HCT116 (cell line): ENCODE measurements around the gene TNKS1BP1. TPM values are rescaled to one million over a fixed set of nuclear protein-coding genes. Genes with fewer than 3 reads are reported as not detected.

Experiments
- ATAC-seq: fragments of 200-7000 bp; cut with Tn5 transposase; 2 replicates; pipeline ENCODE4 v1.9.1; 2020; ENCODE audit warnings: mild to moderate bottlenecking, moderate library complexity
- BruUV-seq: library from RNA; stranded (reverse); fragments of 400-500 nt; replicated peaks from 2 replicates; lab custom pipeline; 2021; lab: Mats Ljungman, UMichigan
- CTCF ChIA-PET: fragments of 300-600 bp; sonication (Branson Sonifier 250); formaldehyde crosslinking; loops from one replicate; lab custom pipeline; 2021; ENCODE audit warnings: antibody characterized with exemption; lab: Charles Lee
- POLR2A ChIA-PET: fragments of 300-600, 350-600 bp; sonication (Branson Sonifier 250); formaldehyde crosslinking; loops from one replicate; lab custom pipeline; 2021; ENCODE audit warnings: antibody characterized with exemption; lab: Charles Lee
- RAD21 ChIA-PET, 2 experiments: fragments of 300-600 bp; sonication (Branson Sonifier 250); formaldehyde crosslinking; loops; one replicate each; lab custom pipeline; 2023; ENCODE audit warnings: low total read pairs in 2 of 2; ENCODE audit not compliant: uncharacterized antibody in 2 of 2, unreplicated experiment in 2 of 2, low non-redundant PET in 1 of 2; lab: Charles Lee
- DNase-seq: peaks from one replicate; pipeline ENCODE4 v3.0.0-alpha.2; 2010; ENCODE audit warnings: low read depth, low spot score
- H2AFZ ChIP-seq: fragments of 200-600 bp; shearing (Covaris generic), sonication (generic); 2 replicates; pipeline ENCODE4 v1.6.1; 2017; ENCODE audit warnings: low read depth, mixed run types, mixed read lengths, antibody characterized with exemption, low read length; ENCODE audit not compliant: poor library complexity, severe bottlenecking
- H3K27ac ChIP-seq: 2 replicates; pipeline ENCODE4 v1.5.1; 2012; ENCODE audit warnings: low read depth, low read length
- H3K27me3 ChIP-seq: fragments of 200-600 bp; sonication (generic); 2 replicates; pipeline ENCODE4 v1.6.1; 2016; ENCODE audit warnings: mixed run types, low read length, mixed read lengths; ENCODE audit not compliant: insufficient read depth
- H3K36me3 ChIP-seq, 2 experiments: fragments of 200-500 bp in 1 of 2; fragments of 200-600 bp in 1 of 2; sonication (Bioruptor generic) in 1 of 2; sonication (generic) in 1 of 2; 2 replicates each; pipeline versions ENCODE4 v1.5.1 to v1.6.1; 2014 to 2016; ENCODE audit warnings: low read length in 2 of 2, inconsistent platforms in 1 of 2, mixed read lengths in 1 of 2, mixed run types in 1 of 2; ENCODE audit not compliant: insufficient read depth in 2 of 2, control insufficient read depth in 1 of 2
- H3K4me1 ChIP-seq, 2 experiments: fragments of 200-600 bp in 1 of 2; sonication (generic) in 1 of 2; 2 replicates each; pipeline versions ENCODE4 v1.5.1 to v1.6.1; 2012 to 2017; ENCODE audit warnings: low read length in 2 of 2, inconsistent platforms in 1 of 2, mild to moderate bottlenecking in 1 of 2, mixed read lengths in 1 of 2, mixed run types in 1 of 2, moderate library complexity in 1 of 2; ENCODE audit not compliant: insufficient read depth in 2 of 2, control insufficient read depth in 1 of 2
- H3K4me2 ChIP-seq: fragments of 200-600 bp; sonication (generic); 2 replicates; pipeline ENCODE4 v1.6.1; 2017; ENCODE audit warnings: mixed run types, low read length, mixed read lengths
- H3K4me3 ChIP-seq, 2 experiments: fragments of 200-600 bp in 1 of 2; sonication (generic) in 1 of 2; replicated peaks in 1 of 2; 2 replicates each; pipeline ENCODE4 v1.5.1; 2011 to 2016; ENCODE audit warnings: low read length in 2 of 2, control low read depth in 1 of 2, low read depth in 1 of 2, mild to moderate bottlenecking in 1 of 2, mixed read lengths in 1 of 2, mixed run types in 1 of 2
- H3K79me2 ChIP-seq: fragments of 200-600 bp; sonication (generic); 2 replicates; pipeline ENCODE4 v1.6.1; 2017; ENCODE audit warnings: mild to moderate bottlenecking, mixed run types, low read length, moderate library complexity, mixed read lengths; ENCODE audit not compliant: insufficient read depth
- H3K9ac ChIP-seq: fragments of 200-600 bp; sonication (generic); 2 replicates; pipeline ENCODE4 v1.6.1; 2016; ENCODE audit warnings: low read length, mixed read lengths
- H3K9me2 ChIP-seq: fragments of 200-600 bp; sonication (generic), shearing (Covaris generic); 2 replicates; pipeline ENCODE4 v1.6.1; 2017; ENCODE audit warnings: mixed run types, mild to moderate bottlenecking, moderate library complexity; ENCODE audit not compliant: insufficient read depth
- H3K9me3 ChIP-seq, 2 experiments: fragments of 200-500 bp in 1 of 2; fragments of 200-600 bp in 1 of 2; sonication (Bioruptor generic) in 1 of 2; sonication (generic) in 1 of 2; 2 replicates each; pipeline ENCODE4 v1.6.1; 2014 to 2017; ENCODE audit warnings: low read length in 2 of 2, mixed read lengths in 2 of 2, inconsistent platforms in 1 of 2, low read depth in 1 of 2, mild to moderate bottlenecking in 1 of 2, mixed run types in 1 of 2, moderate library complexity in 1 of 2; ENCODE audit not compliant: control insufficient read depth in 1 of 2, insufficient read depth in 1 of 2
- H4K20me1 ChIP-seq: fragments of 200-600 bp; sonication (generic), shearing (Covaris generic); 2 replicates; pipeline ENCODE4 v1.6.1; 2017; ENCODE audit warnings: mixed run types, mild to moderate bottlenecking, moderate library complexity; ENCODE audit not compliant: insufficient read depth
- ATF3 ChIP-seq: IDR thresholded peaks from 2 replicates; pipeline ENCODE4 v1.6.1; 2012
- CBX3 ChIP-seq: IDR thresholded peaks from 2 replicates; pipeline ENCODE4 v1.6.1; 2012; ENCODE audit warnings: low read depth
- EGR1 ChIP-seq: IDR thresholded peaks from 2 replicates; pipeline ENCODE4 v1.6.1; 2012; ENCODE audit warnings: low read depth
- ELF1 ChIP-seq: IDR thresholded peaks from 2 replicates; pipeline ENCODE4 v1.6.1; 2012; ENCODE audit warnings: low read depth, borderline replicate concordance
- EZH2phosphoT487 ChIP-seq: fragments of 200-600 bp; IDR thresholded peaks from 2 replicates; pipeline ENCODE4 v1.6.1; 2018; ENCODE audit warnings: antibody characterized with exemption, borderline replicate concordance
- POLR2A ChIP-seq: IDR thresholded peaks from 2 replicates; pipeline ENCODE4 v1.7.0; 2011; ENCODE audit warnings: borderline replicate concordance; ENCODE audit not compliant: insufficient read depth, insufficient read length; ENCODE audit errors: extremely low read depth
- SIN3A ChIP-seq: IDR thresholded peaks from 2 replicates; pipeline ENCODE4 v1.6.1; 2012; ENCODE audit warnings: low read depth
- SP1 ChIP-seq: IDR thresholded peaks from 2 replicates; pipeline ENCODE4 v1.6.1; 2012; ENCODE audit warnings: low read depth
- YY1 ChIP-seq: IDR thresholded peaks from 2 replicates; pipeline ENCODE4 v1.6.1; 2011; ENCODE audit warnings: low read length, low read depth, moderate library complexity, mild to moderate bottlenecking; ENCODE audit not compliant: insufficient replicate concordance; ENCODE audit errors: extremely low read depth
- ZNF274 ChIP-seq: fragments of 200-500 bp; sonication (Bioruptor generic); IDR thresholded peaks from 2 replicates; pipeline ENCODE4 v1.6.1; 2014; ENCODE audit warnings: mild to moderate bottlenecking, low read depth, low read length, inconsistent platforms
- intact Hi-C: fragments of 100-400 bp; cut with micrococcal nuclease; formaldehyde crosslinking; loops from 2 replicates; pipeline ENCODE4 v1.10.0; 2022
- total RNA-seq: library from RNA; stranded (reverse); gene quantifications from one replicate; pipeline ENCODE4 v1.2.1, GENCODE V29; 2021; ENCODE audit not compliant: unreplicated experiment

TNKS1BP1 gene
- total RNA-seq, 1 experiment from 2014 or later, result 77.6 TPM

- RAD21 ChIA-PET, result no interaction called here
- Histone ChIP-seq H3K9ac (no peak overlapping the region), H4K20me1 (no peaks in the 10 kb centered on the region), H3K4me2 (no peak overlapping the region), H3K4me3 (no peak overlapping the region), H3K9me2 (no peaks in the 10 kb centered on the region), H3K4me1 (no peaks in the 10 kb centered on the region), H3K27me3 (0 out of 2 replicates have a peak, but pooled peaks cover under 1% of the 10 kb centered on the region), H3K27ac (no peak overlapping the region), H3K79me2 (no peaks in the 10 kb centered on the region), H2AFZ (no peak overlapping the region), H3K36me3 (no peaks in the 10 kb centered on the region), H3K9me3 (no peaks in the 10 kb centered on the region)
- ATAC-seq (no peak), DNase-seq (no peak)
- POLR2A ChIA-PET, result no interaction called here
- TF ChIP-seq ATF3 (no peak), POLR2A (no peak), ELF1 (no peak), ZNF274 (no peak), SP1 (no peak), EZH2phosphoT487 (no peak), CBX3 (no peak), YY1 (no peak), SIN3A (no peak)
- no TSS peak for BruUV-seq
- CTCF ChIA-PET, result no interaction called here
- intact Hi-C loops, result no loop called here
These were observed 33.1 kb upstream of the TNKS1BP1 start for GRCh38 chr11:57357856-57358255.

GRCh38 chr11:57357310-57357709, 32.6 kb upstream of the TNKS1BP1 start:
- Histone ChIP-seq H4K20me1 (no peaks in the 10 kb centered on the region), H3K9me2 (no peaks in the 10 kb centered on the region), H3K27me3 (no peaks in the 10 kb centered on the region), H2AFZ (no peak overlapping the region), H3K4me1 (no peaks in the 10 kb centered on the region), H3K79me2 (no peaks in the 10 kb centered on the region), H3K9me3 (no peaks in the 10 kb centered on the region), H3K4me3 (no peak overlapping the region), H3K27ac (no peak overlapping the region), H3K4me2 (no peak overlapping the region), H3K36me3 (no peaks in the 10 kb centered on the region), H3K9ac (no peak overlapping the region)
- ChIA-PET POLR2A (no interaction called here), CTCF (no interaction called here), RAD21 (no interaction called here)
- TF ChIP-seq EGR1, result no peak
- ATAC-seq (no peak), DNase-seq (no peak)
- BruUV-seq, result no TSS peak
- intact Hi-C loops, result no loop called here
